Trophoblast cell (in vitro differentiated cells and primary cell): Measurements from ENCODE around the gene FAM43A.

ENCODE experiments used
- DNase-seq, 2 donors: peaks; one replicate each; pipeline ENCODE4 v3.0.0-alpha.2; 2016
- H2AFZ ChIP-seq: 2 replicates; pipeline ENCODE4 v1.6.1; 2013; ENCODE audit warnings: low read length, moderate library complexity, mild to moderate bottlenecking; ENCODE audit not compliant: insufficient read depth, poor library complexity
- H2AK5ac ChIP-seq: 2 replicates; pipeline ENCODE4 v1.6.1; 2013; ENCODE audit warnings: mild to moderate bottlenecking, low read length
- H2BK120ac ChIP-seq: 2 replicates; pipeline ENCODE4 v1.6.1; 2013; ENCODE audit warnings: low read length, mild to moderate bottlenecking, moderate library complexity; ENCODE audit not compliant: insufficient read depth, poor library complexity
- H2BK12ac ChIP-seq: 2 replicates; pipeline ENCODE4 v1.6.1; 2013; ENCODE audit warnings: mild to moderate bottlenecking, low read length, moderate library complexity
- H2BK5ac ChIP-seq: 2 replicates; pipeline ENCODE4 v1.6.1; 2013; ENCODE audit warnings: low read length, low read depth, moderate library complexity, mild to moderate bottlenecking; ENCODE audit not compliant: poor library complexity
- H3K14ac ChIP-seq: 2 replicates; pipeline ENCODE4 v1.6.1; 2013; ENCODE audit warnings: mild to moderate bottlenecking, low read length
- H3K18ac ChIP-seq: 2 replicates; pipeline ENCODE4 v1.6.1; 2013; ENCODE audit warnings: mild to moderate bottlenecking, low read length
- H3K23ac ChIP-seq: 2 replicates; pipeline ENCODE4 v1.6.1; 2013; ENCODE audit warnings: low read length
- H3K27ac ChIP-seq: 2 replicates; pipeline ENCODE4 v1.5.1; 2013; ENCODE audit warnings: low read depth, mild to moderate bottlenecking, inconsistent platforms, low read length, moderate library complexity
- H3K27me3 ChIP-seq: 2 replicates; pipeline ENCODE4 v1.6.1; 2013; ENCODE audit warnings: inconsistent platforms, mild to moderate bottlenecking, low read length, moderate library complexity; ENCODE audit not compliant: insufficient read depth
- H3K36me3 ChIP-seq, 2 experiments: 1 replicate in 1 of 2; 2 replicates in 1 of 2; pipeline ENCODE4 v1.6.1; 2013; ENCODE audit warnings: low read length in 2 of 2, mild to moderate bottlenecking in 2 of 2, moderate library complexity in 1 of 2; ENCODE audit not compliant: insufficient read depth in 2 of 2, control insufficient read depth in 1 of 2
- H3K4ac ChIP-seq: 2 replicates; pipeline ENCODE4 v1.6.1; 2013; ENCODE audit warnings: low read depth, mild to moderate bottlenecking, low read length, moderate library complexity
- H3K4me1 ChIP-seq, 2 experiments: 1 replicate in 1 of 2; 2 replicates in 1 of 2; pipeline ENCODE4 v1.6.1; 2013; ENCODE audit warnings: low read length in 2 of 2, mild to moderate bottlenecking in 2 of 2, moderate library complexity in 1 of 2; ENCODE audit not compliant: insufficient read depth in 2 of 2, control insufficient read depth in 1 of 2
- H3K4me2 ChIP-seq: 2 replicates; pipeline ENCODE4 v1.6.1; 2013; ENCODE audit warnings: inconsistent platforms, mild to moderate bottlenecking, low read length, moderate library complexity
- H3K4me3 ChIP-seq: 2 replicates; pipeline ENCODE4 v1.5.1; 2013; ENCODE audit warnings: mild to moderate bottlenecking, low read depth, low read length, inconsistent platforms
- H3K79me1 ChIP-seq: one replicate; pipeline ENCODE4 v1.6.1; 2013; ENCODE audit warnings: low read length
- H3K79me2 ChIP-seq: 2 replicates; pipeline ENCODE4 v1.6.1; 2013; ENCODE audit warnings: low read length, mild to moderate bottlenecking; ENCODE audit not compliant: control insufficient read depth, insufficient read depth, poor library complexity
- H3K9ac ChIP-seq: 2 replicates; pipeline ENCODE4 v1.6.1; 2013; ENCODE audit warnings: mild to moderate bottlenecking, low read length
- H3K9me3 ChIP-seq: 2 replicates; pipeline ENCODE4 v1.6.1; 2013; ENCODE audit warnings: low read depth, mild to moderate bottlenecking, control low read depth, inconsistent platforms, low read length; ENCODE audit not compliant: insufficient read depth
- H4K12ac ChIP-seq: 2 replicates; pipeline ENCODE4 v1.6.1; 2013; ENCODE audit warnings: low read depth, mild to moderate bottlenecking, low read length, moderate library complexity
- H4K8ac ChIP-seq: 2 replicates; pipeline ENCODE4 v1.6.1; 2013; ENCODE audit warnings: low read depth, mild to moderate bottlenecking, low read length, moderate library complexity
- H4K91ac ChIP-seq: one replicate; pipeline ENCODE4 v1.6.1; 2013; ENCODE audit warnings: low read depth, mild to moderate bottlenecking, low read length, moderate library complexity
- WGBS: extraction: QIAGEN DNeasy Blood & Tissue Kit; methylation state at CpG from one replicate; pipeline ENCODE4 v1.1.7; 2013; ENCODE audit warnings: missing lambda C conversion rate; ENCODE audit not compliant: insufficient read length, insufficient coverage; ENCODE audit errors: extremely low coverage; 5-methylcytosine and 5-hydroxymethylcytosine counted together

The FAM43A gene

DNA sequence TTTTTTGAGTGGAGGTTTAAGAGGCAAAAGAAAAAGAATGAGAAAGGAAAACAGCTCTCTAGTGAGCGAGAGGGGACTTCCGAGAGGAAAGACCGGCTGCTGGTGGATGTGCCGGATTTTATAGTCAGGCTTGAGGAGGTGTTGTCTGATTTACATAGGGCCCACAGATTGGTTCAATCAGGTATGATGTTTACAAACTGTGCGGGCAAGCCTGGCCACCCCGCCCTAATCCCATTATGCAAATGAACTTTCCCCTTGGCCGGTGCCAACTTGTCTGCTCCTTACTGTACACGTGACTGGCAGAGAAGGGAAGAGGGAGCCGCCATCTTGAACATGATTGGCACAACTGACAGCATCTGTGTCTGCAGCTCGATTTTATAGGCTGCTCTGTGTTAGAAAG is 44.7 kb downstream of the FAM43A start:
- no peak overlapping the region for H3K23ac ChIP-seq
- no peaks in the 10 kb centered on the region for H3K36me3 ChIP-seq
- H3K9ac ChIP-seq: no peak overlapping the region
- H2BK120ac ChIP-seq: no peak overlapping the region
- H3K9me3 ChIP-seq: no peaks in the 10 kb centered on the region
- H2AFZ ChIP-seq: no peak overlapping the region
- H4K8ac ChIP-seq: no peak overlapping the region
- no peak overlapping the region for H3K14ac ChIP-seq
- H3K4me2 ChIP-seq: no peak overlapping the region
- no peak overlapping the region for H3K18ac ChIP-seq
- WGBS: no CpG with 5 or more reads among the region's 10 CpGs
- no peak overlapping the region for H4K91ac ChIP-seq
- no peaks in the 10 kb centered on the region for H3K27me3 ChIP-seq
- H3K4me1 ChIP-seq: peaks cover 10 to 21% of the 10 kb centered on the region in 2 experiments
- no peak overlapping the region for H4K12ac ChIP-seq
- no peak overlapping the region for H3K27ac ChIP-seq
- peak; percentile 42 to 71 for DNase-seq
- no peak overlapping the region for H3K4ac ChIP-seq
- H3K79me1 ChIP-seq: peaks cover 6% of the 10 kb centered on the region
- no peak overlapping the region for H2BK12ac ChIP-seq
- H3K4me3 ChIP-seq: no peak overlapping the region
- no peak overlapping the region for H2BK5ac ChIP-seq
- H3K79me2 ChIP-seq: no peaks in the 10 kb centered on the region
- no peak overlapping the region for H2AK5ac ChIP-seq

DNA sequence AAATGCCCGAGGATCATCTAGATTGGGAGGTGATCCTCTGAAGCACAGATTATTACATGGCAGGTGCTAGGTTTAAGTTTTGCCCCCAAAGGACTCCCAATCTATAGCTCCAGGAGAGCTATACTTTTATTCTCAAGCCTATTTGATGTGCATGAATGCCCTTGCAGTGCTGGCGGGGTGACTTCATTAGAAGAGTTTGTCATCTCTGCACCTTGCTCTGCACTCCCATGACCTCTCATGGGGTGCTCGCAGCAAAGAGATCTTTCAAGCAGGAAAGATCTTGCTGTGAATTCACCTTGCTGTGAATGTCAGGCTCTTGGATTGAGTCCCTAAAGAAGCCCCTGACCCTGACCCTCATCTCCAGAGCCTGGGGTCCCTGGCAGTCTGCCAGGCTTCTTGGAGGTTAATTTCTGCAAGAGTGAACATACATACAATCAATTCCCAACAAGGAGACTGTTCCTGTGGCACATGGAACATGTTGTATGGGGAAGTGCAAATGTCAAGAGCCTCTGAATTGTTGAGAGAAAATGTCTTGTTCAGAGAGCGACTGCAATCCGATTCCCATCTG is 45.9 kb downstream of the FAM43A start:
- no peak overlapping the region for H3K9ac ChIP-seq
- H3K9me3 ChIP-seq: no peaks in the 10 kb centered on the region
- H3K14ac ChIP-seq: no peak overlapping the region

DNA sequence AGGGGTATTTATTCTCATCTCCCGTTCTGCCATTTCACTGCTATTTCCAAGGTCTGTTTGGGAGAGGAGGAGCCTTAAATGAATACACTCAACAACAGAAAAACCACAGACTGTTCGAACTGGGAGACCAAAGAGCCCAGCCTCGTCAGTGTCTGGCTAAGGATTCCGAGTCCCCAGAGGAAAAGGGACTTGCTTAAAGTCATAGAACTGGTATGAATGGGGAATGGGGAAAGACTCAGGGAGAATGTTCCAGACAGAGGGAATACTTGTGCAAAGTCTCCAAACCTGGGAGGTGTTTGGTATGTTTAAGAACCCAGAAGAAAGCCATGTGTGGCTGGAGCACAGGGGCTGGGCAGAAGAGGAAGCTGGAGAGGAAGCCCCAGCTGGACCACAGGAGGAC is 46.9 kb downstream of the FAM43A start:
- Histone ChIP-seq H3K79me2 (peaks cover 1% of the 10 kb centered on the region), H2BK5ac (no peak overlapping the region), H3K18ac (no peak overlapping the region), H2AFZ (no peak overlapping the region), H4K91ac (no peak overlapping the region), H2AK5ac (no peak overlapping the region), H3K9me3 (no peaks in the 10 kb centered on the region), H3K4me3 (no peak overlapping the region), H3K27ac (no peak overlapping the region), H3K23ac (no peak overlapping the region), H3K79me1 (peaks cover 2% of the 10 kb centered on the region), H3K4me1 (peaks cover 3 to 6% of the 10 kb centered on the region in 2 experiments), H3K27me3 (peaks cover 5% of the 10 kb centered on the region), H3K36me3 (no peaks in the 10 kb centered on the region), H4K12ac (no peak overlapping the region), H3K9ac (no peak overlapping the region), H2BK12ac (no peak overlapping the region), H3K4me2 (no peak overlapping the region), H3K4ac (no peak overlapping the region), H2BK120ac (no peak overlapping the region), H3K14ac (no peak overlapping the region), H4K8ac (no peak overlapping the region)
- WGBS: no CpG with 5 or more reads among the region's 4 CpGs
- no peak for DNase-seq

More for the DNA sequence above, 45.9 kb downstream of the FAM43A start:
- Histone ChIP-seq H3K36me3 (no peaks in the 10 kb centered on the region), H3K27me3 (peaks cover 2% of the 10 kb centered on the region), H4K12ac (no peak overlapping the region), H3K4me3 (no peak overlapping the region), H4K91ac (no peak overlapping the region), H3K4me2 (no peak overlapping the region), H3K23ac (no peak overlapping the region), H4K8ac (no peak overlapping the region), H3K79me1 (peaks cover 6% of the 10 kb centered on the region), H2BK5ac (no peak overlapping the region), H3K4me1 (peaks cover 7 to 13% of the 10 kb centered on the region in 2 experiments), H2AK5ac (no peak overlapping the region), H3K27ac (no peak overlapping the region), H2BK12ac (no peak overlapping the region), H3K4ac (no peak overlapping the region), H2BK120ac (no peak overlapping the region), H3K18ac (no peak overlapping the region), H3K79me2 (no peaks in the 10 kb centered on the region), H2AFZ (no peak overlapping the region)
- DNase-seq: no peak
- no CpG with 5 or more reads among the region's 5 CpGs for WGBS

DNA sequence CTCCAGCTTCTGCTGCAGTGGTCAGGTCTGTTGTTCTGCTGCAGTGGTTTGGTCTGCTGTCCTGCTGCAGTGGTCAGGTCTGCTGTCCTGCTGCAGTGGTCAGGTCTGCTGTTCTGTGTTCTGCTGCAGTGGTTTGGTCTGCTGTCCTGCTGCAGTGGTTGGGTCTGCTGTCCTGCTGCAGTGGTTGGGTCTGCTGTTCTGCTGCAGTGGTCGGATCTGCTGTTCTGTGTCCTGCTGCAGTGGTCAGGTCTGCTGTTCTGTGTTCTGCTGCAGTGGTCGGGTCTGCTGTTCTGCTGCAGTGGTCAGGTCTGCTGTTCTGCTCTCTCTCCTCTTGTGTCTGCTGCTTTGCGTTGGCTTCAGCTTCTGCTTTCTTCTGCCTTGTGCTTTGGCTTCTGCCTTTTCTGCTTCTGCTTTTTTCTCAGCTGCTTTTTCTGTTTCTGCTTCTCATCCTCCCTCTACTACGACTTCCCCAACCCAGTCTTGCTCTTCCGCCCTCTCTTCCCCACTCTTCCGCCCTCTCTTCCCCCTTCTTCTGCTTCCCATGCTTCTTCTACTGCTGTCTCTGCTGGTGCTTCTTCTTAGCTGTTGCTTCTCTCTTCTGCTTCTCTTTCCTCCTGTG is 50.7 kb downstream of the FAM43A start:
- H3K4me3 ChIP-seq: no peak overlapping the region
- H3K9ac ChIP-seq: no peak overlapping the region
- no peak for DNase-seq
- no peak overlapping the region for H4K8ac ChIP-seq
- peaks cover 3% of the 10 kb centered on the region for H3K79me1 ChIP-seq
- H3K27ac ChIP-seq: no peak overlapping the region
- peaks cover 5% of the 10 kb centered on the region for H3K27me3 ChIP-seq
- no peak overlapping the region for H4K91ac ChIP-seq
- H4K12ac ChIP-seq: no peak overlapping the region
- no peak overlapping the region for H3K4me2 ChIP-seq
- H3K18ac ChIP-seq: no peak overlapping the region
- no peaks in the 10 kb centered on the region for H3K36me3 ChIP-seq
- H2BK5ac ChIP-seq: no peak overlapping the region
- no peak overlapping the region for H2BK12ac ChIP-seq
- H2AFZ ChIP-seq: no peak overlapping the region
- H3K23ac ChIP-seq: no peak overlapping the region
- no peak overlapping the region for H3K4ac ChIP-seq
- H3K9me3 ChIP-seq: no peaks in the 10 kb centered on the region
- no peak overlapping the region for H2AK5ac ChIP-seq
- 100% methylated on average over 2 of the region's 6 CpGs for WGBS
- H3K79me2 ChIP-seq: peaks cover 1% of the 10 kb centered on the region
- no peak overlapping the region for H3K14ac ChIP-seq
- H3K4me1 ChIP-seq: peaks cover 7 to 13% of the 10 kb centered on the region in 2 experiments
- H2BK120ac ChIP-seq: no peak overlapping the region
